ENCODE measurements around the gene TMED1.

GRCh38 chr19:10817291-10818038 is 18.5 kb downstream of the TMED1 start:
- TF ChIP-seq, protein P1, sequence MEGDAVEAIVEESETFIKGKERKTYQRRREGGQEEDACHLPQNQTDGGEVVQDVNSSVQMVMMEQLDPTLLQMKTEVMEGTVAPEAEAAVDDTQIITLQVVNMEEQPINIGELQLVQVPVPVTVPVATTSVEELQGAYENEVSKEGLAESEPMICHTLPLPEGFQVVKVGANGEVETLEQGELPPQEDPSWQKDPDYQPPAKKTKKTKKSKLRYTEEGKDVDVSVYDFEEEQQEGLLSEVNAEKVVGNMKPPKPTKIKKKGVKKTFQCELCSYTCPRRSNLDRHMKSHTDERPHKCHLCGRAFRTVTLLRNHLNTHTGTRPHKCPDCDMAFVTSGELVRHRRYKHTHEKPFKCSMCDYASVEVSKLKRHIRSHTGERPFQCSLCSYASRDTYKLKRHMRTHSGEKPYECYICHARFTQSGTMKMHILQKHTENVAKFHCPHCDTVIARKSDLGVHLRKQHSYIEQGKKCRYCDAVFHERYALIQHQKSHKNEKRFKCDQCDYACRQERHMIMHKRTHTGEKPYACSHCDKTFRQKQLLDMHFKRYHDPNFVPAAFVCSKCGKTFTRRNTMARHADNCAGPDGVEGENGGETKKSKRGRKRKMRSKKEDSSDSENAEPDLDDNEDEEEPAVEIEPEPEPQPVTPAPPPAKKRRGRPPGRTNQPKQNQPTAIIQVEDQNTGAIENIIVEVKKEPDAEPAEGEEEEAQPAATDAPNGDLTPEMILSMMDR (IDR thresholded peaks at IDR 0.05; ENCODE audit: low read length), result no peak
- TF ChIP-seq EZH2 (IDR thresholded peaks at IDR 0.05; ENCODE audit: borderline replicate concordance, low read length), result no peak

Data from OCI-LY1 (cell line).